Transverse colon (tissue), 4 donors: Measurements from ENCODE around the gene TDRD9. TPM values are rescaled to one million over a fixed set of nuclear protein-coding genes. Genes with fewer than 3 reads are reported as not detected.

Experiments used
- DNase-seq: peaks from one replicate; pipeline ENCODE4 v3.0.0-alpha.2; 2019
- H3K27ac ChIP-seq, 4 donors: fragments of 200-600 bp; sonication (generic); 2 replicates each; pipeline ENCODE4 v1.5.1; 2016 to 2018; ENCODE audit warnings: inconsistent platforms in 4 of 4
- H3K27me3 ChIP-seq: fragments of 200-600 bp; sonication (generic); 2 replicates; pipeline ENCODE4 v1.5.1; 2017; ENCODE audit warnings: inconsistent platforms
- H3K36me3 ChIP-seq, 4 donors: fragments of 200-600 bp; sonication (generic); 2 replicates each; pipeline ENCODE4 v1.5.1; 2017 to 2019; ENCODE audit warnings: inconsistent platforms in 4 of 4
- H3K4me1 ChIP-seq, 4 donors: fragments of 200-600 bp; sonication (generic); 2 replicates each; pipeline ENCODE4 v1.5.1; 2017 to 2020; ENCODE audit warnings: inconsistent platforms in 4 of 4
- H3K4me3 ChIP-seq, 4 donors: fragments of 200-600 bp; sonication (generic); 1 replicate in 1 of 4; 2 replicates in 3 of 4; pipeline versions ENCODE4 v1.5.1 to v1.6.1; 2017 to 2019; ENCODE audit warnings: inconsistent platforms in 4 of 4
- H3K9me3 ChIP-seq, 2 donors: fragments of 200-600 bp; sonication (generic); 2 replicates each; pipeline ENCODE4 v1.5.1; 2017 to 2019; ENCODE audit warnings: inconsistent platforms in 2 of 2
- CTCF ChIP-seq, 5 experiments: fragments of 200-600 bp in 3 of 5; fragments of 450-650 bp in 2 of 5; sonication (generic) in 3 of 5; IDR thresholded peaks; 1 replicate in 2 of 5; 2 replicates in 3 of 5; pipeline ENCODE4 v1.5.1; 2016 to 2017; ENCODE audit warnings: antibody characterized with exemption in 5 of 5, inconsistent platforms in 3 of 5, mild to moderate bottlenecking in 2 of 5, moderate library complexity in 1 of 5
- EP300 ChIP-seq: sonication (generic); formaldehyde crosslinking; IDR thresholded peaks from one replicate; pipeline ENCODE4 v1.6.1; 2017; ENCODE audit warnings: antibody characterized with exemption, low read depth
- POLR2A ChIP-seq: fragments of 450-650 bp; IDR thresholded peaks from one replicate; pipeline ENCODE4 v1.6.1; 2016; ENCODE audit warnings: antibody characterized with exemption, mild to moderate bottlenecking, moderate library complexity
- POLR2AphosphoS5 ChIP-seq, 3 donors: sonication (generic); formaldehyde crosslinking; IDR thresholded peaks; one replicate each; pipeline ENCODE4 v1.6.1; 2016; ENCODE audit warnings: antibody characterized with exemption in 3 of 3
- WGBS, 2 donors: methylation state at CpG; one replicate each; pipeline ENCODE4 v1.1.5; 2018; ENCODE audit warnings: low coverage in 1 of 2; 5-methylcytosine and 5-hydroxymethylcytosine counted together
- in situ Hi-C, 4 donors: fragments of 200-750 bp; cut with MboI; loops; one replicate each; pipeline versions ENCODE4 v1.15.0 to v1.15.1; 2017; ENCODE audit warnings: low sequenced_read_pairs in 3 of 4, low pct_ligation_motif_present in 1 of 4, low pct_unique_long_range_greater_than_20kb in 1 of 4
- intact Hi-C: fragments of 100-400 bp; cut with DNase I; formaldehyde crosslinking; loops from one replicate; pipeline ENCODE4 v1.15.1; 2023; ENCODE audit warnings: low total_unique reads
- total RNA-seq, 4 donors: library from RNA; depleted of rRNA; stranded (reverse); fragments of >200 nt; gene quantifications; one replicate each; pipeline ENCODE4 v1.1.0, GENCODE V29; 2016

Gene TDRD9
- total RNA-seq, 4 donors from 2014 or later: 0.55 to 0.79 TPM; not detected in 2

- no peak for TF ChIP-seq POLR2A
- TF ChIP-seq EP300: no peak
- no peak for TF ChIP-seq POLR2AphosphoS5 (IDR thresholded peaks at IDR 0.05)
- TF ChIP-seq CTCF (IDR thresholded peaks at IDR 0.05): no peak
- Histone ChIP-seq H3K27me3 (no peaks in the 10 kb centered on the region), H3K4me1 (peaks cover 4 to 21% (median 20%) of the 10 kb centered on the region in 4 donors), H3K9me3 (peaks cover 0 to 5% of the 10 kb centered on the region in 2 donors), H3K4me3 (no peak overlapping the region), H3K27ac (no peak overlapping the region), H3K36me3 (no peaks in the 10 kb centered on the region)
- WGBS, 2 donors: 54 to 66% methylated on average over 5 of the region's 5 CpGs
- intact Hi-C loops: no loop called here
- DNase-seq: no peak
- in situ Hi-C loops: loop anchor here in 2 of 4 donors (5.0 to 10.0 kb wide), 2 partner anchors 48 to 56 kb away; no protein-coding TSS in a partner anchor
These were observed 148.5 kb downstream of the TDRD9 start for GRCh38 chr14:104076743-104077142.

GRCh38 chr14:104078031-104078455 lies 149.8 kb downstream of the TDRD9 start:
- Histone ChIP-seq H3K9me3 (peaks cover 0 to 5% of the 10 kb centered on the region in 2 donors), H3K4me1 (peaks cover 4 to 34% (median 32%) of the 10 kb centered on the region in 4 donors), H3K36me3 (no peaks in the 10 kb centered on the region), H3K4me3 (no peak overlapping the region), H3K27ac (peak overlapping the region in 2 of 4 donors; percentile 12 to 38), H3K27me3 (no peaks in the 10 kb centered on the region)
- TF ChIP-seq EP300 (no peak), POLR2AphosphoS5 (IDR thresholded peaks at IDR 0.05) (peak in 1 of 3 donors; percentile 37), CTCF (IDR thresholded peaks at IDR 0.05) (peak; percentile 99 to 100 (median 100)), POLR2A (no peak)
- in situ Hi-C loops (loop anchor here in 2 of 4 donors (5.0 to 10.0 kb wide), 2 partner anchors 47 to 54 kb away; no protein-coding TSS in a partner anchor), intact Hi-C loops (no loop called here)
- DNase-seq: peak; percentile 92
- 0% methylated on average over 2 to 7 of the region's 7 CpGs for WGBS, 2 donors

- intact Hi-C loops: loop anchor here (5.0 kb wide), 1 partner anchor 482 kb away; no protein-coding TSS in a partner anchor
- DNase-seq: no peak
- Histone ChIP-seq H3K9me3 (no peaks in the 10 kb centered on the region), H3K4me1 (peaks cover 13 to 58% (median 51%) of the 10 kb centered on the region in 4 donors), H3K36me3 (no peaks in the 10 kb centered on the region), H3K27me3 (peaks cover 7% of the 10 kb centered on the region), H3K4me3 (no peak overlapping the region), H3K27ac (peak overlapping the region; percentile 77 to 83 (median 80))
- TF ChIP-seq POLR2A (no peak), EP300 (no peak), CTCF (IDR thresholded peaks at IDR 0.05) (no peak), POLR2AphosphoS5 (IDR thresholded peaks at IDR 0.05) (no peak)
- 78 to 84% methylated on average over 3 to 21 of the region's 23 CpGs for WGBS, 2 donors
- in situ Hi-C loops: no loop called here
These were observed 152.4 kb downstream of the TDRD9 start for GRCh38 chr14:104080376-104081260.

- WGBS, 2 donors: 69 to 70% methylated on average over 5 to 14 of the region's 17 CpGs
- in situ Hi-C loops (no loop called here), intact Hi-C loops (loop anchor here (5.0 kb wide), 1 partner anchor 481 kb away; no protein-coding TSS in a partner anchor)
- Histone ChIP-seq H3K4me3 (peak overlapping the region in 2 of 4 donors; percentile 8 to 21), H3K4me1 (peaks cover 19 to 65% (median 59%) of the 10 kb centered on the region in 4 donors), H3K27me3 (peaks cover 14% of the 10 kb centered on the region), H3K9me3 (no peaks in the 10 kb centered on the region), H3K27ac (peak overlapping the region; percentile 77 to 83 (median 80)), H3K36me3 (no peaks in the 10 kb centered on the region)
- DNase-seq: peak; percentile 85
- TF ChIP-seq CTCF (IDR thresholded peaks at IDR 0.05) (no peak), POLR2AphosphoS5 (IDR thresholded peaks at IDR 0.05) (peak; percentile 36 to 62 (median 48))
These were observed 153.1 kb downstream of the TDRD9 start for GRCh38 chr14:104081261-104081835.
